ENCODE results near the gene EIF5.

GRCh38 chr14:103290961-103291360 is 43.1 kb upstream of the EIF5 start:
- TF ChIP-seq FOXP2 (optimal IDR thresholded peaks at IDR 0.05; ENCODE audit: borderline replicate concordance, extremely low read depth, extremely low read length, insufficient read depth) (no peak), POLR2AphosphoS5 (IDR thresholded peaks at IDR 0.05; ENCODE audit: low read depth, low read length) (no peak), TAF1 (IDR thresholded peaks at IDR 0.05; ENCODE audit: borderline replicate concordance, insufficient read depth, low read length) (no peak)
